ENCODE data around the gene FCHO2.

Gene FCHO2

DNA sequence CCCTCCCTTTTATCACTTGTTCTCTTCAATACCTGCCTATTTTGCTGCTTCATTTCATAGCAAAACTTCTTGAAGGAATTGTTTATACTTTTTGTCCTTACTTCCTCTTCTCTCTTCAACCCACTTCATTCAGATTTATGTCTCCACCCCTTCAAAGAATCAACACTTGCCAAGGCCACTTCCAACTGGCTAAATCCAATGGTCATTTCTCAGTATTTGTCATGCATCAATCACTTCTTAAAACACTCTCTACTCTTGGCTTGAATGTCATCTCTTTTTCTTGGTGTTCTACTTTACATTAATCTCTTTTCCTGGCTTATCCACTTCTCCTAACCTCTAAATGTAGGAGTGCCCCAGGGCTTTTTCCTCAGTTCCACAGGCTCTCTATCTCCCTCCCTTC, 8.3 kb upstream of the FCHO2 start:
- no peak overlapping the region for H3K4me3 ChIP-seq (ENCODE audit: low read depth, low read length)
- TF ChIP-seq, protein P1, sequence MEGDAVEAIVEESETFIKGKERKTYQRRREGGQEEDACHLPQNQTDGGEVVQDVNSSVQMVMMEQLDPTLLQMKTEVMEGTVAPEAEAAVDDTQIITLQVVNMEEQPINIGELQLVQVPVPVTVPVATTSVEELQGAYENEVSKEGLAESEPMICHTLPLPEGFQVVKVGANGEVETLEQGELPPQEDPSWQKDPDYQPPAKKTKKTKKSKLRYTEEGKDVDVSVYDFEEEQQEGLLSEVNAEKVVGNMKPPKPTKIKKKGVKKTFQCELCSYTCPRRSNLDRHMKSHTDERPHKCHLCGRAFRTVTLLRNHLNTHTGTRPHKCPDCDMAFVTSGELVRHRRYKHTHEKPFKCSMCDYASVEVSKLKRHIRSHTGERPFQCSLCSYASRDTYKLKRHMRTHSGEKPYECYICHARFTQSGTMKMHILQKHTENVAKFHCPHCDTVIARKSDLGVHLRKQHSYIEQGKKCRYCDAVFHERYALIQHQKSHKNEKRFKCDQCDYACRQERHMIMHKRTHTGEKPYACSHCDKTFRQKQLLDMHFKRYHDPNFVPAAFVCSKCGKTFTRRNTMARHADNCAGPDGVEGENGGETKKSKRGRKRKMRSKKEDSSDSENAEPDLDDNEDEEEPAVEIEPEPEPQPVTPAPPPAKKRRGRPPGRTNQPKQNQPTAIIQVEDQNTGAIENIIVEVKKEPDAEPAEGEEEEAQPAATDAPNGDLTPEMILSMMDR (IDR thresholded peaks at IDR 0.05; ENCODE audit: borderline replicate concordance, insufficient read depth, low read depth, low read length): no peak

DNA sequence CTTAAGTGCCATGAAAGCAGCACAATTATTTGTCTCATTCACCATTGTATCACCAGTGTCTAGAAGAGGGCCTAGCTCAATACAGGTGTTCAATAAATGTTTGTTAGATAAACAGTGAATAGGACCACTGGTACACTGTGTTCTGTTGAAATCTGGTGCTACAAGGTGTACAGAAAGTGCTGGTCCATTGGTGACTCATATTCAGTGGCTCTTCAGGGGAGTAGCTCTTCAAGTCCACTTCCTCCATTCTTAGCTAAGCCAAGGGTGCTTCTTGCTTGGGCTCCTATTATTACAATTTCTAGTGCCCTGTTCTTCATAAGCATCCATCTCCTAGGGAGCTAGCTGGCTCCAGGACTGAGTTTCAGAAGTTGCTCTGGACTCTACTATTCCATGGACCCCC, 6.4 kb upstream of the FCHO2 start:
- TF ChIP-seq, protein P1 (IDR thresholded peaks at IDR 0.05; ENCODE audit: borderline replicate concordance, insufficient read depth, low read depth, low read length): no peak
- H3K4me3 ChIP-seq (ENCODE audit: low read depth, low read length): no peak overlapping the region

- no peak overlapping the region for H3K4me3 ChIP-seq (ENCODE audit: low read depth, low read length)
- TF ChIP-seq, protein P1 (IDR thresholded peaks at IDR 0.05; ENCODE audit: borderline replicate concordance, insufficient read depth, low read depth, low read length): no peak
These were observed 4.0 kb upstream of the FCHO2 start for GRCh38 chr5:72951671-72952468.

DNA sequence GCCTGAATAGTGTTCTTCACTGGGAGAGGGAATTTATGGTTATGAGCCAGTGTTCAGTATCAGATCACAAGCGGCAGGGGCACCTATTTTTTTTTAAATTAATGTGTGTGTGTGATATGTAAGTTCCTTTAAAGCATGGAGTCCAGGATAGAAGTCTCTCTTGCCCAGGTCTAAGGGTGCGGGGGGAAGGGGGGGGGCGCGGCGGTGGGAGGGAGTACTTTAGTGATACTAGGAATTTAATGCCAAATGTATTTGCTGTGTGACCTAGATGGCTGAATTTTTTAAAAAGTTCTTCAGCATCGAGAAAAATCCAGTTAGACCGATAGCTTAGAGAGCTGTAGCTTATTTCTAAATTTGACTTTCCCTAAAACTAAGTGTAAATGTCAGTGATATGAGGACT, 1.5 kb upstream of the FCHO2 start:
- H3K4me3 ChIP-seq (ENCODE audit: low read depth, low read length): no peak overlapping the region

GRCh38 chr5:72955143-72955767, 586 bp upstream of the FCHO2 start:
- peak overlapping the region; percentile 59 for H3K4me3 ChIP-seq (ENCODE audit: low read depth, low read length)
- TF ChIP-seq, protein P1 (IDR thresholded peaks at IDR 0.05; ENCODE audit: borderline replicate concordance, insufficient read depth, low read depth, low read length): no peak

More for the DNA sequence above, 1.5 kb upstream of the FCHO2 start:
- TF ChIP-seq, protein P1 (IDR thresholded peaks at IDR 0.05; ENCODE audit: borderline replicate concordance, insufficient read depth, low read depth, low read length): no peak

GRCh38 chr5:72956324-72957140, 691 bp downstream of the FCHO2 start:
- H3K4me3 ChIP-seq (ENCODE audit: low read depth, low read length): peak overlapping the region; percentile 59
- TF ChIP-seq, protein P1 (IDR thresholded peaks at IDR 0.05; ENCODE audit: borderline replicate concordance, insufficient read depth, low read depth, low read length): no peak
